GM18511 (cell line): Measurements from ENCODE around the gene CNTN5.
"Not testable (repeated sequence)": the region's sequence is repeated elsewhere in the genome, so short reads cannot be mapped to it uniquely, and the experiment has no call there.

Experiments used
- ATAC-seq: cut with Tn5 transposase; IDR thresholded peaks from one replicate; pipeline ENCODE4 v1.9.1; 2021; ENCODE audit warnings: mild to moderate bottlenecking, moderate library complexity; ENCODE audit not compliant: unreplicated experiment

Gene CNTN5

DNA sequence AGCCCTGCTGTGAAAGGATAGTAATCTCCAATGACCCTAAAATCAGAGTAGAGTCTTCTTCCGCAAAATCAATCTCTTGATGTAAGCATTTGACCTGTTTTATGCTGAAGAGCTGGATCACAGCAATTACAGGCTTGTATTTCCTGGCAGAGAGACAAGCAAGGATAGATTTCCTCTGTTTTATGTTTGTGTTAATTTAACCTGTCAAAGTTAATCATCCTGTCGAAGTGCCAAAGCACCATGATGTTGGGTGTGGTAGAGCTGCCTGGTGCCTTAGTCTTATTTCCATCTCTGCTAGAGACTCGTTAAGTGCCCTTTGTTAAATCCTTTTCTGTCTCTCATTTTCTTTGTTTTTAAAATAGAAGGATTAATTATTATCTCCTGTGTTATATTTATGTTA lies 248.1 kb downstream of the CNTN5 start:
- ATAC-seq = no peak

DNA sequence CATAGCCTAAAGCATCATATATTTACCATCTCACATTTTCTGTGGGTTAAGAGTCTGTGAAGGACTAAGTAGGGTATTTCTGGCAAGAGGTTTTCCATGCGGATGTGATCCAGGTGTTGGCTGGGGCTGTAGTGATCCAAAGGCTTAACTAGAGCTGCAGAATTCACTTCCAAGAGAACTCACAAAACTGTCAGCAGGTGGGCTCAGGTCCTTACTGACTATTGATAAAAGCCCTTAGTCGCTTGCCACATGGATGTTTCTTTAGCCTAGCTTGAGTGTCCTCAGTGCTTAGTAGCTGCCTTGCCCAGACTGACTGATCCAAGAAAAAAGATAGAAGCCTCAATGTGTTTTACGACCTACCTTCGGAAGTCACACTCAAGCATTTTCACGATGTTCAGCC lies 250.8 kb downstream of the CNTN5 start:
- ATAC-seq = no peak

DNA sequence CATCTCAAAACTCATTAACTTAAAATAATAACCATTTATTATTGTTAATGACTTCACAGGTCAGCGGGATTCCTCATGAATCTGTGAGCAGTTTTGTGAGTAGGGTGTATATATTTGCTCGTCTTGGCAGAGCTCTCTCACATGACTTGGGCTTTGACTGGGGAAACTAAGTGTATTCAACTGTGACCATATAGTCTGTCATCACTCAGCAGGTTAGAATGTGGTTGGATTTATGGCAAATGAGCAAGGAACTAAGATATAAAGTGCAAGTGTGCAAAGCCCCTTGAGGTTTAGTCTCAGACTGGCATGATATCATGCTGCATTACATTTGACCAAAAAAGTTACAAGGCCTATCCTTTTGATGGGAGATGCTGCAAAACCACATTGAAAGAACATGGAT lies 254.8 kb downstream of the CNTN5 start:
- no peak for ATAC-seq

DNA sequence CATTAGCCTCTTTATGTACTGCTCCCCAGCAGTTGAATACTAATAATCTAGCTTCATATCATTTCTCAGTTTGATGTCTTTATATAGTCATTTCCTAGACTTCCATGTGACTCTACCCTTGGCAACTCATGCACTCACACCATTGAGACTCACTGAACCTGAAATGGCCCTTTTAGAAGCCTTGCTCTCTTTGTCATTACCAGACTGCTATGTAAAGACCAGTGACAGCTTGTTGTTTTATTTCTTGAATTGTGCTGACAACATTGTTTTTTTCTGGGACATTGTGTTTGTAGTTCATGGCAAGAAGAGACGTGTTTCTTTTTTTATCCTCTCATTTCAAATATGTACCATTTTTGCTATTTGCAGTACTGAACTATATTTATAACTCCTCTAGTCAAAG lies 256.5 kb downstream of the CNTN5 start:
- ATAC-seq = no peak

DNA sequence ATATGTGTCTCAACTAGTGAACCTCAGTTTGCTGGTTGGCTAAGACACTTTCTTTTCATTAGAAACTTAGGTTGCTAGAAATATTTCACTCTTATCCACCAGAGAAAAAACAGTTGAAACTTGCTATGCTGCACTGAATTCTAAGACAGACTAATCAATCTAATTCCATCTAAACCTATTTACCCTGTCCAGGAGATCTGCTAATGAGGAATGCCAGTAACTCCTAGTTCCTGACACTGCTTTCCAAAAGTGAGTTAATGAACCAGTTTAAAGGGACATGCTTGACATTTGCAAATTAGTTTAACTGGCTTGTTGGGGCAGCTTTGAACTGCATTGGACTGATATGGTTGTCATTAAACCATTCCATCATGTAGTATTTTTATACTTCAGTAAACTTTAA lies 258.5 kb downstream of the CNTN5 start:
- no peak for ATAC-seq

DNA sequence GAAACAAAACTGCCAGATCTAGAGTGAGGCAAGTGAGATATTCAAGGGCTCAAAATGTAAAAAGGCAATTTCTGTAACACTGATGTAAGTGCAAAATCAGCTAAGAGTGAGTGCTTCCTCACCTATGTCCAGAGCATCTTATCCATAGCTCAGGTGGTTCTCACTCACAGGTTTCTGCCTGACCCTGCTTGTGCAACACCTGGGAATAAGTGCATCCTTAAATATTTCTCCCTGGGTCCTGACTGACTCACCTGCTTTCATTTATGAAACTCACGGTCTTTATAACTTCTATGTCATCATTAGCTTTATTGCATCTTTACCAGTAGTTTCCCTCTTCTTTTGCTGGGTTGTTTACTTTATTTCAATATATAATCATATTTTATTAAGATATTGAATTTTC lies 260.6 kb downstream of the CNTN5 start:
- ATAC-seq = no peak

DNA sequence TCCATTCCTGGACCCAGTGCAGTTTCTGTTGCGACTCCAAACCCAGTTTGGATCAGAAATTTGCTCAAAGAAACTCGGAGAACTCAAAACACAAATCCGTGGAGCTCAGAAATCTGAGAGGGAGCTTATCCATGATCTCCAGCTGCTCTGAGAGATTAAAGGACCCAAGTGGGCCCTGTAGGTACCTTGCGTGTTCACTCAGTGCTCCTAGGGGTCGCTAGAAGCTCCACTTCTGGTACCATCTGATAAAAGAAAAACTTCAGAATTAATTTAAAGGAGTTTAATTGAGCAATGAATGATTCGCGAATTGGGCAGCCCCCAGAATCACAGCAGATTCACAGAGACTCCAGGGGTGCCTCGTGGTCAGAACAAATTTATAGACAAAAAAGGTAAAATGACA lies 277.2 kb downstream of the CNTN5 start:
- ATAC-seq = not testable (repeated sequence)

DNA sequence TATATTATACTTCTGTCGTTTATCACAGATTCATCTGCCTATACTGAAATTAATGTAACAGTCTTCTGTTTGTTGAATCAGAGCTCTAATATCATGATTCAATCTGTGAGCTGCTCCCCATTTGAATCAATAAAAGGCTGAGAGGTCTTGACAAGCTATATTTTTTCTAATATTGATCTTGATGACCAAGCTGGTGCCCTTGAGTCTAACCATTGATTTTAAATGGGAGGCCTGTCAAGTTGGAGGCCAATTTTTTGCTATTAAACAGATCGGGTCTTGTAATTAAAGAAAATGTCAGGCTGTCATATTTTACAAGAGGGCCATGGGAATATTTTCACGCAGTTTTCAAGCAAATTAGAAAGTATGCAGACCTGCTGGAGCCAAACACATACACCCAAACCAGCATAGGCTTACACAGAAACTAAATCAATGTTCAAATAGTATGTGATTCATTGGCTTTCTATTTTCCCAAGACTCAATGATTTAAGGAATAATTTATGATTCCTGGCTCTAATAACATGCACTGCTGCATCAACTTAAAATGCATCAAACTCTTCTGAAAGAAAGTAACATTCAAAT lies 286.9 kb downstream of the CNTN5 start:
- no peak for ATAC-seq

DNA sequence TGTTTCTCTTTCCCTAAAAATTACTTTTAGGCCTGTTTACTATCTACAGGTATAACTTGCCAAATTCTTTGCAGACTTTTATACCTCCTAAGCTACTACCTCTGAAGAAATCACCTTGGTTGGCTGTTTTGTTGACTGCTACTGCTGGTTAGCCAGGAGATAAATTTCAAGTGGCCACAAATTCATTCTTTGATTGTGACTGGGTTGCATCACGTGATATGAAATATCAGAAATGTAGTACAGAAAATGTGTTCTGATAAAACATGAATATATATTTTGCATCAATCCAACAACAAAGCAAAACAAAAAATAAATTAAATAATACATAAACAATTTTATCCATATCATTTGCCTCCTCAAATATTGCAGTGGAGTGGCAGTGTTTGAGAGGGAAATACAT lies 291.1 kb downstream of the CNTN5 start:
- ATAC-seq = no peak

DNA sequence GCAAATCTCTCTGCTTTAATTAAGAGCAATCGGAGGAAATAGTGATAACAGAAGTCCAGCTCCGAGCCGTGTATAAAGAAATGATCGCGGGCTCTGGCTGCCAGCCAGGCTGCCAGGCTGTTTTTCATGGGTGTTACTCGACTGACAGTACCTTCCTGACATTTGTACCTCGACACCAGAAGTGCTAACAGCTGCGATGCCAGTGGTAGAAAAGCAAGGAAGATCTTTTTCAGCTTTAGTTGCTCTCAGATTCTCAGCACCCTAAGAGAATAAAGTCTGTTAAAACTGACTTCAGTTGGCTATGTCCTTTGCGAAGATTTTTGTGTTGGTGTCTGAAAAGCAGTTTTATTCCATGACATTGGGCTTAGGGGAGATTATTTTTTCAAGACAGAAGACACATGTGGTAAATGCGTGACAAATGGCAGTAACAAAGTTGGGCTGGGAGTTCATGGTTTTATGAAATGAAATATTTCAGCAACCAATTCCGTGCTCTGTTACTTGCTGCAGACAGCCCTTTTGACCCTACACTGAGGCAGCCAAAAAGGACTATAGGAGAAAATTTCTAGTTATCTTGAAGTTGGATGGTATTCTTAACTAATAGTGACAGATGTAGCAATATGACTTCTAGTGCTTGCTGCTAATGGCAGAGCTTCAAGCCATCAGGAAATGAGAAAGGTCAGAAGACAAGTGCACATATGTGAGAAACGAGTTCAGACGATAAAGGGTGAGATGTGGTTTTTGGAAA lies 296.2 kb downstream of the CNTN5 start:
- ATAC-seq = no peak

DNA sequence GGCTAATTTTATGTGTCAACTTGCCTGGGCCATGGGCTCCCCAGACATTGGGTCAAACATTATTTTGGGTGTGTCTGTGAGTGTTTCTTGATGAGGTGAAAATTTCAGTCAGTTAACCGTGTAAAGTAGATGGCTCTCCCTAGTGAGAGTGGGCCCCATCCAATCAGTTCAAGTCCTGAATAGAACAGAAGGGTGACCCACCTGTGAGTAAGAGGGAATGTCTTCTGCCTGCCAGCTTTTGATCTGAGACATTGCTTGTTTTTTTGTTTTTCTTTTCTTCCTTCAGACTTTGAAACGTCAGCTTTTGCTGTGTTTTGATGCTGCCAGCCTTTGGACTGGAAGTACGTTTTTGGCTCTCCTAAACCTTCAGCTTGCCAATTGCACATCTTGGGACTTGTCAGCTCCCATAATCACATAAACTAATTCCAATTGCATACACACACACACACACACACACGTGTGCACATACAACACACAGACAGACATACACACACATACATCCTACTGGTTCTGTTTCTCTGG lies 300.1 kb downstream of the CNTN5 start:
- ATAC-seq = no peak

DNA sequence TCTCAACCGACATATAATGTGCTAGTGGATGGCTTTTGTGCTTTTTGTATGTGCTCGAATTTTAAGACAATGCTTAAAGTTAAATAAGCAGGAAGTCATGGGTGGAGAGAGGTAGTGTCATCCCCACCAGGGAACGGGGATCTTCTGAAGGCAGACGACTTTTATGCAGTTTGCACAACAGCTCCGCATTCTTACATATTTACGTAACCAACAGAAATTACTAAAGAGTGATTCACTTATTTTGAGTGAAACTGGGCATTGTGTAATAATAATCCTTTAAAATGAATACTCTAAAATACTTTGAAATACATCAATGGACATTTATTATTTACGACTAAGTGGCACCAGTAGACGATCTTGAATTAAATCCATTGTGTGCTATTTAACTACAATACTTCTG lies 305.1 kb downstream of the CNTN5 start:
- no peak for ATAC-seq

DNA sequence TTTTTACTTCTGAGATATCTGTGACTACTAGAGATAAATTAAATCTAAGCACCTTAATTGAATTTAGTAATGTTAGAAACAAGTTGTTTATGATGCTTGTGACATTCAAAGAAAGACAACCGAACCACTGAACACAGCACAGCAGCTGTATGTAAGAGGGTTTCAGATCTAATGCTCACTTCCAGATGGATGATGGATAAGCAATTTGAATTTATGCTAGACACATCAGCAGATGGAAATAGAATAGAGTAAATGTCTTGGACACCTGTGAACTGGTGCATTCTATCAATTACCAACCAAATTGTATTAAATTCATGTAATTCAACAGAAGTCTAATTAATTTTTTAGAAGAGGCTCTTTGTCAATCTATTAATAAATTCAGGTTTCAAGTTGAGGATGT lies 306.3 kb downstream of the CNTN5 start:
- ATAC-seq = no peak

DNA sequence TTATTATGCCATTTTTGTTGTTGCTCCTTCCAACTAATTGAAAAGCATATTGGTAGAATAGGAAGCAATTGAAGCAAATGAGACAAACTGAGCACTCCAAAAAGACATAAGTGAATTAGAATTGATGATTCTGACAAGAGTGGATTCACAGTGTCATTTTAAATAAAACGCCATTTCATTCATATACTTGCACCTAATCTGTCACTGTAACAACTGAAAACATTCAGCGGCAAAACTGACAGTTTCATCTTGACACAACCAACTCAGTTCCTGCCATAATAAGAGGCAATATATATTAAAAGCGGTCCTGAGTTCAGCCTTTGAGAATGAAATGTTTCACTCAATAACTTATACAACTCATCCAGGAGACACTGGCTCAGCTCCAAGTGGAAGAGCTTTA lies 306.8 kb downstream of the CNTN5 start:
- no peak for ATAC-seq

DNA sequence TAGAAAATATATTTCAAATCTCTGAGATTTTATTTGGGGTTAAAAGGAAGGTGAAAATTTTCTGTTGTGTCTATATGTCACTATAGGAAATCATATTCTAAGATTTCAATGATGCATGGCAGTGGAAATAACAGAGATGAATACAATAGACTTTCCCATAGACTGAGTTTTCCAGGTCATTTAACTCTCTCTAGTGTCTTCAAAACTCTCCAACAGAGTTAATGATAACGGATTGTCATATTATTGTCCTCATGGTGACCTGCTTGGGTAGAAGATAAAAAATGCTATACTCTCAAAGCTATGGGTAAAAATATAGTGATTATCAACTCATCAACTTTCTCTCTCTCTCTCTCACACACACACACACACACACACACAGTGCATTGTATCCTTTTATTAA lies 312.9 kb downstream of the CNTN5 start:
- no peak for ATAC-seq

DNA sequence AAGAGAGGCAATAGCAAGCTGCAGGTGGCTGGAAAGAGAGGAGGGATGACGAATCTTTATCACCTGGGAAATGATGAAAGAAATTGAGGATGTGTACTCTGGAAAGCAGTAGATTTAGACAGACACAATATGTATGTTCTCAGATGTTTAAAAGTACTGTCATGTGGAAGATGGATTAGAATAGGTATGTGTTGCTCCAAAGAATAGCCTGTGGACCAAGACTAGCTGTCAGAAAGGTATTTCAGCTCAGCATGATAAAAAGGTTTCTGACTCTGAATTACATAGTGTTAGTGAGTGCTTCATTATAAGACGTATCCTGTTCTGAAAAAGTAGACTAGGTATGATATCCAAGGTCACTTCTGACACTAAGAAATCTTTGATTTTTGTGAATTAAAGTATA lies 322.4 kb downstream of the CNTN5 start:
- ATAC-seq = no peak

DNA sequence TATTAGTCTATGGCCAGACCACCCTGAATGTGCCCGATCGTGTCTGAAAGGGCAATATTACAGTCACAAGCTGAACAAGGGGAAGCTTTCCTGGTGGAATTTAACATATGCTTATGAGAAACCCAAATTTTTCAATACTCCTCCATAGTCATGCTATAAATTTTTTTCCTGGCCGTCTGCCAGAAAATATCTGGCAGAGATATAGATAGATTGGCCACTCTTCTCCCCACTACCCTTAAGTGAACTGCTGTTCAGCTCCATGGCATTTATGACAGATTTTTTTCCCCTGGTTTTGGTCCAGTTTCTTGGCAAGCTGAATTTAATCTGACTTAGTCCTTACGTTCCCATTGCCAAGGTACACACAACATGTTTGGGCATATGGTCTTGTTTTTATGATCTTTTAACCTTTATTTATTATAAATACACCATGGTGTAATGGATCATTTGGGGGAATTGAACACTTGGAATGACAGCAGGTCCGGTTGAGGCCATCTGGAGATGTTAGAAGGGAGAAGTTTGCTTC lies 328.5 kb downstream of the CNTN5 start:
- ATAC-seq = no peak

DNA sequence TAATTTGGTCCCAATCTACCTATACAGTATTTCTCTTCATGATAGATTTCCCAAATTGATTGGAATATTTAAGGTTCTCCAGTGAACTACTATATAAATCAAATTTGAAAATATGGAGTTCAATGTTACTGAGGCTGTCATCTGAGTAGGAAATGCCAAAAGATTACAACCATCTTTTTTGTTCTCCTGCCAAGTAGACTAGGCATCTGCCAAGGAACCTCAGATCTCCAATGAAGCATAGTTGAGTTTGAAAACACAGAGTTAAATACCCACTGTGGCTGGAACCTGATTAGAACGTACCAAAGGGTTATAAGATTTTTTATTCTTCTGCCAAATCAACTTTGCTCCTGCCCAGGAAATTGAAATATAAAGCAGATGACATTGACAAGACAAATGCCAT lies 330.9 kb downstream of the CNTN5 start:
- ATAC-seq = no peak

DNA sequence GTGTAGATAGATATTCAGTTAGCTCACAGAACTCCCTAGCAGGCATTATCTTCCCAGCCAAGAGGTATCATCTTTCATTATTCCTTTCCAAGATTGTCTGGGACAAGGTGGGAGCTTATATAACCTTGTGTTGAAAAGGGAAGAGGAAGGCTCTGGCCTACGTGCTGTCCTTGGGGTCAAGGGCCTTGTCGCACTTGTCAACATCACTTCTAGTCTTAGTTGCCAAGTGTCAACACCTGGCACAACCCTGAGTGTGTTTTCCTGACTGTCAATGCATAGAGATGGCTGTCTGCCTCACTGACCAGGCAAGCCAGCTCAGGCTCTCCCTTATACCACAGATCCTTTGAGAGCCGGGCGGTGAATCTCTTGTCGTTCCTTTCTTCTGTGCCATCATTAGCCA lies 331.9 kb downstream of the CNTN5 start:
- no peak for ATAC-seq

DNA sequence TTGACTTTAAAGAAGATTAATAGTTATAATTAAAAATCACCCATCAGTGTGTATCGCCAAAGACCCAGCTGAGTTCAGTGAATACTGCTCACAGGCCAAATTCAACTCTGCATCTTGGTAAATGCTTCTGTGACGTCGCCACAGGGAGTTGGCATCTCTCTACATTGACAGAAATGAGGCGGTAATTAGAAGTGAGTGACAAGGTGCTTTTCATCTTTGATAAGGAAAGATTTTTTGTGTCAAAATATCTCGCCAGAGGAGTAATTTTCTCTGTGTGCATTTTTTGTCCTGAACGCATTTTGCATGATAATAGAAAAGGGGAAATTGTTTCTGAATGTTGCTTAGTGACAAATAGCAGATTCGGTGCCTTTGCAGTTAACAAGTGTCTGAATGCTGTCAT lies 345.8 kb downstream of the CNTN5 start:
- no peak for ATAC-seq

DNA sequence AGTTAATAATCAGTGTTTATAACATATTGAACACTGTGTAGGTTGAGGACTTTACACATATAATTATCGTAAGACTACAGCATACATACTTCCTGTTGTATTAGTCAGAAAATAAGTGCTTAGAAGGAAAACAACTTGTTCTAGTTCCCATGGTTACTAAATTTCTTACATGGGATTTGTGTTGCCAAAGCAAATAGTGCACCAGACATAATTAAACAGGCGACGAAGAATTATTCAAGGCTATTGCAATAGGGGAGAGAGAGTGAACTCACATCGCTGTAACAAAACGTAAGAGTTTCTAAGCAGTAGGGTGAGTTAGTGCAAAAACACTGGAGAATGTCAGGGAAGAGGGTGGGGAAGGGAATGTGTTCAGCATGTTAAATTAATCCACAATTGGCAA lies 347.8 kb downstream of the CNTN5 start:
- no peak for ATAC-seq

DNA sequence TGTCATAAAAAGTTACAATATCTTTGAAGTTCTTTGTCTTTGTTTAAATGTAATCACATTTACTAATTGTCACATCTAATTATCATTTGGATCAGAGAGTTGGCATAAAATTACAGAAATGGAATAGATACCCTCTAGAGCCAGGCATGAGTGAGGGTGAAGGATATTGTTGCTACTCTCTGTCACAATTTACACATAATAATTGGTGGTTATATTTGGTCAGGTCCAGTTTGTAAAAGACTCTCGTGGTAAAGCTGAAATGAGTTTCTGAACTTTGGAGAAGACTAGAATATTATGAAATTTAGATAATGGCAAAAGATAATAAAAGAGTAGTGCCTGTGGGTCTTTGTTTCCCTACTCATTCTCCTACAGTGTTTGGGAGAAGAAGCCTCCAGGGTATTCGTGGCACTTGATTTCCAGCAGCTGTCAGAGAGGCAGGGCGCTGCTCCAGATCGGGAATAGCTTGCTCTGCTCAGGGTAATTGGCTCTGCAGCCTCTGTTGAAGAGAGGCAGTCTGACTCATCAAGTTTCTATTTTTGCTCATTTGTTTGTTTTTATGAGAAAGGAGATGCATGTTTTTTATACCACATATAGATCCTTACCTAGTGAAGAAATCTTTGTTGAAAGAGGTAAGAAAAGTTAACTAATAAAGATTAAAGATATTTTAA lies 349.9 kb downstream of the CNTN5 start:
- ATAC-seq = no peak
